Measurements from ENCODE around the gene ZNF407. TPM values are rescaled to one million over a fixed set of nuclear protein-coding genes. Genes with fewer than 3 reads are reported as not detected.

ZNF407 gene
- total and polyA plus RNA-seq, 8 donors: 2.1 to 49.0 (median 14.6) TPM

GRCh38 chr18:74944676-74945075 lies 347.0 kb downstream of the ZNF407 start:
- no peaks in the 10 kb centered on the region for H3K36me3 ChIP-seq
- no peaks in the 10 kb centered on the region for H3K27me3 ChIP-seq
- peaks cover 4 to 18% (median 8%) of the 10 kb centered on the region in 4 donors for H3K4me1 ChIP-seq
- no peak overlapping the region for H3K4me3 ChIP-seq
- intact Hi-C loops (cut with DNase I; ENCODE audit: low total_unique reads): no loop called here
- TF ChIP-seq, protein P1, sequence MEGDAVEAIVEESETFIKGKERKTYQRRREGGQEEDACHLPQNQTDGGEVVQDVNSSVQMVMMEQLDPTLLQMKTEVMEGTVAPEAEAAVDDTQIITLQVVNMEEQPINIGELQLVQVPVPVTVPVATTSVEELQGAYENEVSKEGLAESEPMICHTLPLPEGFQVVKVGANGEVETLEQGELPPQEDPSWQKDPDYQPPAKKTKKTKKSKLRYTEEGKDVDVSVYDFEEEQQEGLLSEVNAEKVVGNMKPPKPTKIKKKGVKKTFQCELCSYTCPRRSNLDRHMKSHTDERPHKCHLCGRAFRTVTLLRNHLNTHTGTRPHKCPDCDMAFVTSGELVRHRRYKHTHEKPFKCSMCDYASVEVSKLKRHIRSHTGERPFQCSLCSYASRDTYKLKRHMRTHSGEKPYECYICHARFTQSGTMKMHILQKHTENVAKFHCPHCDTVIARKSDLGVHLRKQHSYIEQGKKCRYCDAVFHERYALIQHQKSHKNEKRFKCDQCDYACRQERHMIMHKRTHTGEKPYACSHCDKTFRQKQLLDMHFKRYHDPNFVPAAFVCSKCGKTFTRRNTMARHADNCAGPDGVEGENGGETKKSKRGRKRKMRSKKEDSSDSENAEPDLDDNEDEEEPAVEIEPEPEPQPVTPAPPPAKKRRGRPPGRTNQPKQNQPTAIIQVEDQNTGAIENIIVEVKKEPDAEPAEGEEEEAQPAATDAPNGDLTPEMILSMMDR (IDR thresholded peaks at IDR 0.05): no peak
- TF ChIP-seq EP300 (IDR thresholded peaks at IDR 0.05) (no peak), POLR2A (IDR thresholded peaks at IDR 0.05) (no peak), POLR2AphosphoS5 (IDR thresholded peaks at IDR 0.05) (no peak)
- WGBS, 5 donors: 32 to 65% (median 44%) methylated on average over 5 of the region's 5 CpGs
- H3K27ac ChIP-seq: no peak overlapping the region
- no peaks in the 10 kb centered on the region for H3K9me3 ChIP-seq
- no peak for DNase-seq

DNA sequence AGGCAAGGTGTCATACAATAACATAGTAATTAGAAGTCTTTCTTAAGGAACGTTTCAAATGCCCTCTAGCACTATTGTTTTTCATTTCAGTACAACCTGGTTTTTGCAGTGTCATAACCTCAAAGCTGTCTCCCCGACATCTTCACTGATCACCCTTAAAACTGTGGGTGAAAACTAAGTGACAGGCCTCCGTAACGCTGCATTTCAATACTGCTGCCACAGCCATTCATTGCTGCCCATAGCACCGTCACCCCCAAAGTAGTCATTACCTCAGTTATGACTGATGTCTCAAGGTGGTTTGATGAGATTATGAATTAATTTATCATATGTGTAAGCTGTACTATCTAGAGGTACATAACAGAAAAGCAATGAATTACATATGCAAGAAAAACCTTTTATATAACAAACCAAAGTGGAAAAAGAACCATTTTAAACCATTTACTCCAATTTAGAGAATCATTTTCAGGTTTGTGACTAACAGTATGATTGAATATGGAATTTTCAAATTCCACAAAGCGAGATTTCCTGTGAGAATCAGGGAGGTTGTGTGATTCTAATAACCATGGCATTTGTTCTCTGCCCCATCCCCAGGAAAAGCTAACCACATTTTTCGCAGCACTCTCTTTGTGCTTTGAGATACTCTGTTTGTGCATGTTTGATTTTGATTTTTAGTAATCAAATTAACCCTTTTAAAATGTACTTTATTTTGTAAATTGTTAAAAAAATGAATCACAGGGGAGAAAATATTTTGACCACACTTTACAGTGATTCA lies 348.3 kb downstream of the ZNF407 start:
- 88 to 92% (median 92%) methylated on average over 7 of the region's 7 CpGs for WGBS, 5 donors
- H3K4me1 ChIP-seq: peaks cover 16 to 31% (median 20%) of the 10 kb centered on the region in 4 donors
- no peak overlapping the region for H3K4me3 ChIP-seq
- intact Hi-C loops (cut with DNase I; ENCODE audit: low total_unique reads): no loop called here
- H3K27ac ChIP-seq: no peak overlapping the region
- no peak for DNase-seq
- H3K27me3 ChIP-seq: no peaks in the 10 kb centered on the region
- no peaks in the 10 kb centered on the region for H3K36me3 ChIP-seq
- H3K9me3 ChIP-seq: no peaks in the 10 kb centered on the region
- no peak for TF ChIP-seq EP300 (IDR thresholded peaks at IDR 0.05)
- TF ChIP-seq, protein P1 (IDR thresholded peaks at IDR 0.05): no peak
- no peak for TF ChIP-seq POLR2A (IDR thresholded peaks at IDR 0.05)
- TF ChIP-seq POLR2AphosphoS5 (IDR thresholded peaks at IDR 0.05): no peak

DNA sequence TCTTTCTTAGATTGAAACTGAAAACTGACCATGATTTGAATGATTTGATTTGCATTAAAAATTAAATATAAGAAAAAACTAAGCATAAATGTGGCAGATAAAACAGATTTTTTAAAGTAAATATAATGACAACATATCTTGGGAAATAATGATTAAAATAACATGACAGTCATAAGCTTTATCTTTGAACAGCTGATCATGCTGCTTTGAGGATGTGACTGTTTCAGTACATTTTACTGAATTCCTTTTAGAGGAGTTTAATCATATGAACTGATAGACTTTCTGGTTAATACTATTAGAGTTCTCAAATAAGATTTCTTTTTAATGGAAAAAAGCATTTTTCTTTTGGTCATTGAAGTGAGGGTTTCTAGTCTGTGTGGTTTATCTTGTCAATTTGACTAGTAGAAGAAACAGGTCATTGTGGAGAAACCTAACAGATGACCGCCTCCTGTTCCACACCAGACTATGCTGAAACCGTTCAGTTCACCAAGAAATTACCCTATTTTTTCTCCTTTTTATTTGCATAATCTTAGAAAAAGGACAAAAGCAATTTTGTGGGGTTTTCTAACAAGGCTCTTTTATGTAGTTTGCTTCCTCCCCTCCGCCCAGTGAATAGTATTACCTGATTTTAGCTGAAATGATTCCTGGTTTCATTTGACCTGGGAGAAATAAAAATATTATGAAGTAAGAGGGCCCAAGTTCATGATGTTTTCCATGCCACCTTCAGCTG lies 349.1 kb downstream of the ZNF407 start:
- TF ChIP-seq POLR2A (IDR thresholded peaks at IDR 0.05) (no peak), EP300 (IDR thresholded peaks at IDR 0.05) (no peak), POLR2AphosphoS5 (IDR thresholded peaks at IDR 0.05) (no peak)
- DNase-seq: no peak
- 91 to 97% (median 93%) methylated on average over 3 of the region's 3 CpGs for WGBS, 5 donors
- Histone ChIP-seq H3K27me3 (no peaks in the 10 kb centered on the region), H3K4me3 (no peak overlapping the region), H3K9me3 (no peaks in the 10 kb centered on the region), H3K36me3 (no peaks in the 10 kb centered on the region), H3K27ac (no peak overlapping the region), H3K4me1 (peaks cover 17 to 39% (median 24%) of the 10 kb centered on the region in 4 donors)
- intact Hi-C loops (cut with DNase I; ENCODE audit: low total_unique reads): no loop called here

DNA sequence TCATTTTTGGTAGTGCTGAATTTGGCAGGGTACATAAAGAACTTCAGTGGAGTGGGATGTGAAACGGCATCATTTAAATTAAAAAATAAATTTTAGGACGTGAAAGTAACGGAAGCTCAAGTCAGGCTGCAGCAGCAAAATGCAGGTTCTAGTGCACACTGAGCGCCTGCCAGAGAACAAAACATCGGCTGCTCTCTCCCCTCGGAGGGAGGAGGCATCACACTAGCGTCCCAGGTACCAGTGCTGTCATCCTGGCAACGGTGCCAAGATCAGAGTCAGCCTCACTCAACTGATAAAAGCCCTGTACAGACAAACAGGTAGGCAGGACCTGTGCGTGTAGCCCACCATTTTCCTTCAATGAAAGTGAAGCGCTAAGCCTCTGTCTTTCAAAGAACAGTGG lies 349.7 kb downstream of the ZNF407 start:
- no peaks in the 10 kb centered on the region for H3K27me3 ChIP-seq
- TF ChIP-seq, protein P1 (IDR thresholded peaks at IDR 0.05): no peak
- TF ChIP-seq POLR2A (IDR thresholded peaks at IDR 0.05) (no peak), POLR2AphosphoS5 (IDR thresholded peaks at IDR 0.05) (no peak), EP300 (IDR thresholded peaks at IDR 0.05) (no peak)
- no peak for DNase-seq
- H3K4me3 ChIP-seq: no peak overlapping the region
- intact Hi-C loops (cut with DNase I; ENCODE audit: low total_unique reads): no loop called here
- H3K36me3 ChIP-seq: no peaks in the 10 kb centered on the region
- no peaks in the 10 kb centered on the region for H3K9me3 ChIP-seq
- 94 to 96% (median 94%) methylated on average over 10 of the region's 10 CpGs for WGBS, 5 donors
- no peak overlapping the region for H3K27ac ChIP-seq
- peaks cover 17 to 45% (median 27%) of the 10 kb centered on the region in 4 donors for H3K4me1 ChIP-seq

Data from stomach (tissue), 9 donors.